GM18526 (cell line): ENCODE data around the gene GPR84.
A peak's percentile ranks its signal among the peaks of the same experiment; 100 is the strongest.

Experiments
- POLR2A ChIP-seq: IDR thresholded peaks from 3 replicates; pipeline ENCODE4 v1.6.1; 2011; ENCODE audit not compliant: insufficient read length; ENCODE audit errors: extremely low read depth

The GPR84 gene

DNA sequence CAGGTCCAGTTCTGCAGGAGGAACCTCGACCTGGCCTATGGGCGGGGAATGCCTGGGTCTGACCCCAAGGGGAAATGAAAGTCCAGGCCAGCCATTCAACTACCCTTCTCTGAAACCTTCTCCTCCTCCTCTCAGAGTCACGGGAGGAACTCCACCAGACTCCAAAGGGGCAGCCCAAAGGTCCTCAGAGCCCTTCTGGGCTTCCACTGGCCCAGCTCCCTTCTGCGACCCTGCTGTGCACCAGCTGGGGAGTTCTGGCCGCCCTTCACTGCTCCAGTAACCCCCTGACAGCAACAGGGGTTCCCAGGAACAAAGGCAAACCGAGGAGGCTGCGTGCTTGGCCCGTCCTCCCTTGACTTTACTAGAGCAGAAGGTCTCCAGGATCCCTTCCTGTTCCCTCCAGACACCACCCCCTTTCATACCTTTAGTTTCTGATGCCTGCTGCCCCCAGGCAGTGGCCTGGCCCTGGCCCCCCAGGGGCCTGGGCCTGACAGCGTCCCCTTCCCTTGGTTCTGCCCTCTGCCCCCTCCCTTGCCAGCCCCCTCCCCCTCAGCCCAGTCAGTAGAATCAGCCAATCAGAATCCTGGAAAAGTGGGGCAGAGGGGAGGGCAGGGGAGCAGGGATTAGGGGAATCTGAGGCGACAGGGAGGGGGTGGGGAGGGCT, 21.1 kb upstream of the GPR84 start:
- peak; percentile 24 for TF ChIP-seq POLR2A

DNA sequence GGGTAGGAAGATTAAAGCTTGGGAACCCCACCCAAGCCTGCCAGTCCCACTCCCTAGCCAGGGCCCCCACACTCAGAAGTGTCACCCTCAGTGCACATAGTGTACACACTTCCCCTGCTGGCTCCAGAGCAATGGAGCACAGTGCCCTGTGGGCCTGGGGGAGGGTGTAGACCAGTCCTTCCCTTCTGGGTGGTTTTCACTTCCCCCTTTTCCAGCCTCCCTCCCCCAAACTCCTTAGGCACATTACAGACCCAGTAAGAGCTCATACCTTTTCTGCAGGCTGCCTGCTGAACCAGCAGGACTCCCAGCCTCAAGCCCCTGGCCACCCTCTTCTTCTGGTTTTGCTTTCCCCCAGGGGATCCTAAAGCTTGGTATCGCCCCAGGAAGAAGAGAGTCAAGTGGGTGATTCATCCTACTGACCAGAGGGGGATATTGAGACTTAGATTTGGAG, 20.3 kb upstream of the GPR84 start, which contains the start of gene ZNF385A:
TSS of gene ZNF385A (minus strand) at position 143 of the 451 bp plus-strand sequence. CDS start 219 bp downstream, outside the sequence.
- TF ChIP-seq POLR2A: no peak

DNA sequence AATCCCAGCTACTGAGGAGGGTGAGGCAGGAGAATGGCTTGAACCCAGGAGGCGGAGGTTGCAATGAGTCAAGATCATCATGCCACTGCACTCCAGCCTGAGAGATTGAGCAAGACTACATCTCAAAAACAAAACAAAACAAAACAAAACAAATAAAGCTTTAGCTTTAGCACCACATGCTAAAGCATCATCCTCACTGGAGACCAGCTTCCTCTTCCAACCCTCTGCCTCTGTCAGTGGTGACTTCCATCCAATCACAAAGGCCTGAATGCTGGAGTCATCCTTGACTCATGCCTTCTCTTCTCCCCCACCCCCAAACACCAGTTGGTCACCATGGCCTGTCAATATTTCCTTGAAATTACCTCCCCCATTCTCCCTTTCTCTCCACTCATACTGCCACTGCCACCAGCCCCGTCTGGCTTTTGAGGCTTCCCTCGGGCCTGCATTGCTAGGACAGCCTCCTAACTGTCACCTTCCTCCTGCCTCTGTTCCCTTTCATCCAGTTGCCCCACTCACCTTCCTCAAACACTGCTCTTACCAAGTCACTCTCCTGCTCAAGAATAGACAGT, 18.8 kb upstream of the GPR84 start:
- TF ChIP-seq POLR2A: no peak

DNA sequence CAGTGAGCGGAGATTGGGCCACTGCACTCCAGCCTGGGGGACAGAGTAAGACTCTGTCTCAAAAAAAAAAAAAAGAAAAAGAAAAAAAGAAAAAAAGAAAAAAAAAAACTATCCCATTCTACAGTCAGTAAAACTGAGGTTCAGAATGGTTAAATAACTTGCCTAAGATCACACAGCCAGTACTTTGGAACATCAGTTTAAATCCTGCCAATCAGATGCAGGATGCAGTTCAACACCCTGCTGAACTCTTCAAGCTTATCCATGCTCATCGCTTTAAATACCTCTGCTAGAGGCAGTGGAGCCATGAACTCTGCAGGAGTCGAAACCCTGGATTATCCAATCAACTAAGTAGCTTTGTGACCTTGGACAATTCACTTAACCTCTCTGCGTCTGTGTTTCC, 16.9 kb upstream of the GPR84 start:
- TF ChIP-seq POLR2A: no peak

DNA sequence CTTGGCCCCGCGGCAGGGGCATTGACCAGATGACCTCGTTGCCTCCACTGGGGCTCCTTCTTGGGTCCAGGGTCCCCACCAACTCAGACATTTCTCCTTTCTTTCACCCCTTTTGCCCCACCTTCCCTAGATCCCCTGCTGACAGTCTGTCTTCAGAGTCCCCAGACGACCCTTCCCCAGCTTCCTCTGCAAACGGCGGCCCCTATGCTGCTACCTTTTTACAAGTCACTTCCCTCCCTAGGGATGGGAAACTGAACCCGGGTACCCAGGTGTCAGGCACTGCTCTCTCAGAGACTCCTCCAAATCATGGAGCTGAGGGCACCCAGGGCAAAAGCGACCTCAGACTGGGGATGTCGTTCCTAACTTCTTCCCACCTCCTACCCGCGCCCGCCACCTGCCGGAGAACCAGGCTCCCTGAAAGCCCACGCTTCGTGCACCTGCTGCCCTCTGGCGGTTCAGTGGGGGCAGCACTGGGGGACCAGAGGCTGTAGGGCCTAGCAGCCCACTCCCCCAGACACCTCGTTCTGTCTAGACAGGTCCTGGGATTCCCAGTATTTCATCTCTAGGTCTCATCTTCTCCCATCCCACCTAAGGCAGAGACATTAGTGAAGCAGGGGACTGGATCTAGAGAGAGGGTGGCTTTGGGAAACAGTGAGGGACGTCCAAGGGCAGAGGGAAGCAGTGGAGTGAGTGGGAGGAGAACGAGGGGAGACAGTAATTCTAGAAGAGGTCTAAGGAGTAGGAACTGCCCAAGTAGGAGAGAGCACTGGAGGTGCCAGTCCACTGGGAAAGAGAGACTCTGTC, 15.3 kb upstream of the GPR84 start:
- no peak for TF ChIP-seq POLR2A

DNA sequence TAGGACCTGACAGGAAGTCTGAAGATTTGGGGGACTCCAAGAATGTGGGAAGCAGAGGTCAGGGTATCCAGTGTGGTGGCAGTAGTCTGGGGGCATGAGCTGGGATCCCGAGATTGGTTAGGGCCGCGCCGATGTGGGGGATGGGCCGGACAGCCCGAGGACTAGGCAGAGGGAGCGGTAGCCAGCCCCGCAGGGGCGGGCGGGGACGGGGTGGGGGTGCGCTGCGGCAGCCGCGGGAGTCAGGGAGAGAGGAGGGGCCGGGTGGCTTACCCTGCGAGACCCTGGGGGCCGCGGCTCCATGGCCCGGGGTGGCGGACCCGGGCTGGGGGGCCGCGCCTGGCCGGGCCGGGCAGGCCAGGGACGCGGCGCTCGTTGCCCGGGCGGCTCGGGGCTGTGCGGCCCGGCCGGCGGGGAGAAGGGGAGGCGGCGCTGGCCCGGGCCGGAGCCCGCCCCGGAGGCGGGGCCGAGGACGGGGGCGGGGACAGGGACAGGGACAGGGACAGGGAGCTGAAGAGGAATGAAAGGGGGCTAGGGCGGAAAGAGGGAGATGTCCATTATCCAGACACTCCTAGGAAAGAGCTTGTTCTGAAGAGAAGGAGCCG, 14.6 kb upstream of the GPR84 start:
- no peak for TF ChIP-seq POLR2A

DNA sequence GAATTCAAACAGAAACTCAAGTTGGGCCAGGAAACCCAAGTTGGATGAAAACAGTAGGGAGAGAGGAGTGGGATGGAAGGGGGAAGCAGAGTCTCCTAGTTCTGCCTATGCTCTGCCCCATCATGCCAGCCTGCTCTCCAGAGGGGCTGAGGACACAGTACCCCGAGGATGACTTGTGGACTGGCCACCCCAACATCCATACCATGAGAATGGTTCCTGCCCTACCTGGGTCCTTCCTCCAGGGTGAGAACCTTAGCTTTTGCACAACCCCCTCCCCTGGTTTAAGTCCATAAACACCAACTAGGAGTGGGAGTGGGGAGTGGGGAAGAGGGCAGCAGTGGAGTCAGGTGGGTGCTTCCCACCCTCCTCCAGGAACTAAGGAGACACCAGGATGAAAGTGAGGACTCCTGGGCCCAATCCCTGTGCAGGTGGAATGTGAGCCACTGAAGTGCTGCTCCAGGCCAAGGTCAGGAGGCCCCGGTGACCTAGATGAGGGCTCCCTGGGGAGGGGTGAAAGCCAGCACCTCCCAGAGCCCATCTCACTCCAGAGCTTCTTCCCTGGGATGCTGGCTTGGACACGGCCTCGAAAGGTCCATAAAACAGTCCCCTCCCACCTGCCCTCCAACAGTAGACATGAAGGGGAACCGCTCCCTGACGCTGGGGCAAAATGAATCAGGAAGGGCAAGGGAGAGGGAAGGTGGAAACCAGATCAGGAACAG, 13.7 kb upstream of the GPR84 start:
- no peak for TF ChIP-seq POLR2A

DNA sequence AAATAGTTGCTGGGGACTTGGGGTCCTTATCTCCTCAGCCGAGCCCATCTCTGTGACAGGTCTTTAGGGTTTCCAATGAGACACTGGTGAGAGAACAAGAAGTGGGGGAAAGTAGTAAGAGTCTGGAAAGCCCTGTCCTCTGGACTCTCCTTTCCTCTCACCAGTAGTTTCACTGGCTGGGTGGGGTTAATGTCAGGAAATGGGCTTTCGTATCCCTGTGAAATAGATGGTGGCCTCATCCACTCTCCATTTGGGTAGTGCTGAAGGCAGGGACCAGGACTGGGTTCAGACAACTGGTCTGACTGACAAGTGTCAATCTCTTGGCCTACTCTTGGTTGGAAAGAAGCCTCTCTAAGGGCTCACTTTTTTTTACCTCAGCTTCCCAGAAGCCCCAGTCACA, 12.7 kb upstream of the GPR84 start:
- no peak for TF ChIP-seq POLR2A

DNA sequence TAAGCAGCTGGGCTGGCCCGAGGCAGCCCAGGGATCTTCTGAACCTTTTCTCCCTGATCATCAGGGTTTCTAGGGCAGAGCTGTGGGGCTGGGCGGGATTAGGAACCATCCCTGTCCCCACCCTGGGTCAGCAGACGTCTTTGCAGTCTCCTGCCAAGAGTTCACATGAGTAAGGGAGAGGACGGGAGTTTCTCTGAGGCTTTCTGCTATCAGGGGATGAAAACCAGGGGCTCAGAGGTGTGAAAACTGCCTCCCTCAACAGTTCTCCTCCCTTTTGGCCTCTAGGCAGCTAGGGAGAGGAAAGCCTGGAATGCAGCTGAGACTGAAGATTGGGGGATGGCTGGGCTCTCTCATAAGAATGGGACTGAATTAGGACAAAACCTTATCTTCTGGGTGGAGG, 12.3 kb upstream of the GPR84 start:
- TF ChIP-seq POLR2A: no peak

DNA sequence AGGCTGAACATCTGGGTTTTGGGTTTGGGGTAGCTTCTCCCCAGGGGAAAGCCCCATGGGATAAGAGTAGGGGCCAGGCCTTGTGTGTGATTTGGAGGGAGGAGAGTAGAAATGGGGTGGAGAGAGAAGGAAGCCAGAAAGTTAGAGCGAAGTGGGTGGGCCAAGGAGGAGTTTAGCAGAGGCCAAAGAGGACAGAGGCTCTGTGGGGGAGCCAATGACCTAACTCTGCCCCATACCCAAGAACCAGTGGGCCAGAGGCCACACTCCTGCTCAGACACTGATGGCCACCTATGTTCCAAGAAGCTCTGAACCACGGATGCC, 10.9 kb upstream of the GPR84 start:
- TF ChIP-seq POLR2A: no peak

DNA sequence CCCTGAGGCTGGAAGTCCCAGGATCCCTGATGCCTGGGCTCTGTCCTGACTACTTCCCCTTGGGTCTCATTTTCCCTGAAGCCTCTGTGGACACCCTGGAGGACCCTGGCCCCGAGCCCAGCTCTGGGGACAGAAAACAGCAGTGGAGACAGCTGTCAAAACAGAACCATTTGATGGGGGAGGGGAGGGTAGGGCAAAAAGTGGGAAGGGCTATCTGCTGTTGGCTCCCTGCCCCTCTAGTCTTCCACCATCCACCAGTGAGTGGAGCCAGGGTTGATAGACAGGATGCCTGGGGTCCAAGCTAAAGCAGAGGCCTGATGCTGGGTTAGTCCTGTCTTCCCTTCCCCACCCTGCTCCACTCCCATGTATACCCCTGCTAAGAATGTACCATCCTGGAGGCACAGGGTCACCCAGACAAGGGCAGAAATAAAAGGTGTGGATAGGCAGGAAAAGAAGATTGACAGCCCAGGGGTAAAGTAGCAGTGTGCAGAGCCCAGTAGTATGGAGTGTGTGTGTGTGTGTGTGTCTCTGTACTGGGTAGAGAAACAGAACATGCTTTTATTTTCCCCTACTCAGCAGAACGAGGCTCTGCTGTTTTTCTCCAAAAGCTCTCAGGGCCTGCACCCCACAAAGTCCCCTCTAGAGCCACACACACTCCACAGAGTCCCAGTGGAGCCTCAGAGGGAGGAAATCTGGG, 10.4 kb upstream of the GPR84 start:
- no peak for TF ChIP-seq POLR2A

DNA sequence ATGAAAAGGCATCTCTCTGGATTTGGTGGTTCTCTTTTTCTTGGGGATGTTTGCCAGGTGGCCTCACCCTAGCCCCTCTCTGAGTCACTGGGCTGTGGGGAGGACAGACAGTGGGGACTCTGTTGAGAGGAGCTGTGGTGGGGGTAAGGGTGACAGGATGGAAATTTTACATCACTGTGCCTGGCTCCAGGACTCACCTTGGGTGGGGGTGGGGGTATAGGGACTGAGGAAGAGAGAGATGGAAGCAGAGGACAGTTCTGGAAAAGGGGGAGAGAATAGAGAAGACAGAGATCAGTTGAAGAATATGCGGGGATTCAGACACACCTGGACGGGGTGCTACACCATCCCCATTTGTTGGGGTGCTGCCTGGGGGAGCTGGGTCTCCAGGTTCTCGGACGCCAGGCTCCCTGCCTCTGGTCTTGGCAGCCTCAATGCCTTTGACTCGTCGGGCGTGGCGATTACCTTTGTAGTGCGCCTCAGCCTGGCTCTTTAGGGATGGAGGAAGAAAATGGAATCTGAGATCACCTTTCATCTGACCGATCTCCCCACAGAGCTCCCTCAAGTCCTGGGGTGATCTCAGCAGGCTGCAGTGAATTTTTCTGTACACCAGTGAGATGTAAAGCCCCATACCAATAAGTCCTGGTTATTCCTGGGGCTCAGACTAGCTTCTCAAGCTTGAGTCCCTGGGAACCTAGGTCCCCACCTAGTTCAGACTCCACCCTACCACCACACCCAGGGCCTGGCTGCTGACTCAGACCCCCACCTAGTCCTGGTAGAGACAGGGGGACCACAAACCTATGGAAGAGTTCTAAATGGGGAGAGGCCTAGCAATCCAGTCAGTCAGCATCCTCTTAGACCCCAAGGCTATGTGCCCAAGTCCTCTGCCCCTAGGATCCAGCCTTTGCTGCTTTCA, 9.6 kb upstream of the GPR84 start:
- no peak for TF ChIP-seq POLR2A

DNA sequence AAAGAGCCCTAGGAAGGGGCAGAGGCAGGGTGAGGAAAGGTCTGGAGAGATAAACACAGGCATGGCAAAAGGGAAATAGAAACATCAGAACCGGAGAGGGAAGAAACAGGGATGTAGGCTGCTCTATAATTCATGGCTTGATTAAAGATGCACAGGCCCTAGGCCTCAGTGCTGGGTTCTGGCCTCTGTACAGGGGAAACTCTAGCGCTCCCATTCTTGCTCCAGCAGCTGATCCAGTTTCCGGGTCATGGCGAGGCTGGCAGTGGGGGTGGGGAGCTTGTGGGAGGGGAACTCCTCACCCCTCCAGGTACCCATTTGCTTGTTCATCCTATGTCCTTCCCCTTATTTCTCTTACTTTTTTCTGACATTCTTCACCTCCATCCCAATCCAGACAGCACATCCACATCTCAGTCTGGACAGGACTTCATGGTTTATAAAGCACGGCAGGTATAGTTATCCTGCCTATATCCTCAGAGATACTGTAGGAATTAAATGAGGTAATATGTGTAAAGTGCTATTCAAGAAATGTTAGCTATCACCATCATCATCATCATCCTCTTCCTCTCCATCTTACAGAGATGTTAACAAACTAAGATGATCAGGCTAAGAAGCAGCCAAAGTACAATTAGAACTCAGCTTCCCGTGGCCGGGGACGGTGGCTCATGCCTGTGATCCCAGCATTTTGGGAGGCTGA, 8.0 kb upstream of the GPR84 start:
- TF ChIP-seq POLR2A: no peak
